H1 (cell line): Measurements from ENCODE around the gene SGCB. TPM values are rescaled to one million over a fixed set of nuclear protein-coding genes. Genes with fewer than 3 reads are reported as not detected.
A peak's percentile ranks its signal among the peaks of the same experiment; 100 is the strongest.

Source experiments
- CTCF ChIA-PET: fragments of 300-600 bp; sonication (Branson Sonifier 250); formaldehyde crosslinking; loops from one replicate; lab custom pipeline; 2021; ENCODE audit not compliant: partially characterized antibody; lab: Charles Lee
- POLR2A ChIA-PET: fragments of 300-600 bp; sonication (Branson Sonifier 250); formaldehyde crosslinking; loops from one replicate; lab custom pipeline; 2021; ENCODE audit warnings: inconsistent platforms; ENCODE audit not compliant: partially characterized antibody; lab: Charles Lee
- DNase-seq, 2 experiments: peaks; one replicate each; pipeline versions ENCODE4 v3.0.0 to v3.0.0-alpha.2; 2010 to 2022; ENCODE audit warnings: low spot score in 2 of 2, low read depth in 1 of 2, mixed read lengths in 1 of 2
- FAIRE-seq: peaks from 2 replicates; lab custom pipeline; 2011; peaks lifted over from hg19 to GRCh38; lab: Jason Lieb, UNC
- H2AFZ ChIP-seq: 2 replicates; pipeline ENCODE4 v1.8.1; 2012; ENCODE audit warnings: low read length, inconsistent platforms
- H2AK5ac ChIP-seq: 2 replicates; pipeline ENCODE4 v1.6.1; 2013; ENCODE audit warnings: low read depth, low read length
- H2BK120ac ChIP-seq: replicated peaks from 2 replicates; pipeline ENCODE3; 2013; ENCODE audit warnings: low read depth, low read length, inconsistent platforms
- H2BK12ac ChIP-seq: 2 replicates; pipeline ENCODE4 v1.6.1; 2013; ENCODE audit warnings: low read depth, low read length
- H2BK15ac ChIP-seq: 2 replicates; pipeline ENCODE4 v1.6.1; 2013; ENCODE audit warnings: low read length
- H2BK20ac ChIP-seq: 2 replicates; pipeline ENCODE4 v1.6.1; 2013; ENCODE audit warnings: low read length
- H2BK5ac ChIP-seq: 2 replicates; pipeline ENCODE4 v1.6.1; 2013; ENCODE audit warnings: low read depth, low read length
- H3K14ac ChIP-seq: 2 replicates; pipeline ENCODE4 v1.6.1; 2013; ENCODE audit warnings: inconsistent platforms; ENCODE audit not compliant: insufficient read length
- H3K18ac ChIP-seq: 2 replicates; pipeline ENCODE4 v1.6.1; 2013; ENCODE audit warnings: low read length; ENCODE audit errors: extremely low read depth
- H3K23ac ChIP-seq: 2 replicates; pipeline ENCODE4 v1.6.1; 2013; ENCODE audit warnings: inconsistent platforms; ENCODE audit not compliant: insufficient read length
- H3K23me2 ChIP-seq: 2 replicates; pipeline ENCODE4 v1.6.1; 2013; ENCODE audit warnings: low read depth, low read length
- H3K27ac ChIP-seq: 2 replicates; pipeline ENCODE4 v1.6.1; 2011; ENCODE audit warnings: low read depth, low read length, inconsistent platforms
- H3K27me3 ChIP-seq, 4 experiments: replicated peaks in 1 of 4; 1 replicate in 1 of 4; 2 replicates in 3 of 4; pipeline versions ENCODE4 v1.6.1 to v1.8.1; 2011 to 2013; ENCODE audit warnings: low read length in 3 of 4, mild to moderate bottlenecking in 3 of 4, inconsistent platforms in 2 of 4, mixed read lengths in 2 of 4, moderate library complexity in 1 of 4; ENCODE audit not compliant: control insufficient read depth in 3 of 4, insufficient read depth in 3 of 4; ENCODE audit errors: extremely low read depth in 1 of 4
- H3K36me3 ChIP-seq, 4 experiments: 2 replicates each; pipeline versions ENCODE4 v1.6.1 to v1.8.1; 2011 to 2013; ENCODE audit warnings: mild to moderate bottlenecking in 4 of 4, low read length in 3 of 4, moderate library complexity in 2 of 4, control low read depth in 1 of 4, inconsistent platforms in 1 of 4; ENCODE audit not compliant: insufficient read depth in 4 of 4, control insufficient read depth in 2 of 4
- H3K4ac ChIP-seq: replicated peaks from 2 replicates; pipeline ENCODE3; 2013; ENCODE audit warnings: low read length, low read depth, mixed read lengths, inconsistent platforms; ENCODE audit not compliant: insufficient read length
- H3K4me1 ChIP-seq, 4 experiments: replicated peaks in 1 of 4; 1 replicate in 1 of 4; 2 replicates in 3 of 4; pipeline versions ENCODE4 v1.6.1 to v1.8.1; 2011 to 2013; ENCODE audit warnings: low read length in 3 of 4, inconsistent platforms in 2 of 4, mixed read lengths in 1 of 4; ENCODE audit not compliant: insufficient read depth in 4 of 4, control insufficient read depth in 3 of 4
- H3K4me2 ChIP-seq, 2 experiments: 2 replicates each; pipeline versions ENCODE4 v1.6.1 to v1.8.1; 2011 to 2013; ENCODE audit warnings: low read depth in 2 of 2, low read length in 2 of 2, control low read depth in 1 of 2, inconsistent platforms in 1 of 2, mild to moderate bottlenecking in 1 of 2; ENCODE audit not compliant: insufficient read depth in 1 of 2
- H3K4me3 ChIP-seq, 4 experiments: fragments of 200-600, 300-600 bp in 1 of 4; sonication (generic), shearing (Covaris generic), sonication (Bioruptor Twin) in 1 of 4; 2 replicates each; pipeline versions ENCODE4 v1.5.1 to v1.8.1; 2011 to 2016; ENCODE audit warnings: low read length in 4 of 4, low read depth in 3 of 4, control low read depth in 2 of 4, inconsistent platforms in 2 of 4, mild to moderate bottlenecking in 2 of 4, mixed read lengths in 1 of 4, moderate library complexity in 1 of 4; ENCODE audit not compliant: insufficient read depth in 2 of 4; ENCODE audit errors: extremely low read depth in 1 of 4
- H3K56ac ChIP-seq: replicated peaks from 2 replicates; pipeline ENCODE3; 2013; ENCODE audit warnings: low read depth, mild to moderate bottlenecking, mixed read lengths, low read length, inconsistent platforms; ENCODE audit not compliant: insufficient read length
- H3K79me1 ChIP-seq: 2 replicates; pipeline ENCODE4 v1.6.1; 2013; ENCODE audit warnings: low read depth, low read length, control low read depth
- H3K79me2 ChIP-seq, 2 experiments: 2 replicates each; pipeline versions ENCODE4 v1.6.1 to v1.8.1; 2012 to 2013; ENCODE audit warnings: low read length in 2 of 2, mild to moderate bottlenecking in 2 of 2, inconsistent platforms in 1 of 2; ENCODE audit not compliant: insufficient read depth in 2 of 2, control insufficient read depth in 1 of 2
- H3K9ac ChIP-seq, 4 experiments: replicated peaks in 1 of 4; 1 replicate in 1 of 4; 2 replicates in 3 of 4; pipeline versions ENCODE4 v1.6.1 to v1.8.1; 2011 to 2013; ENCODE audit warnings: low read depth in 3 of 4, low read length in 3 of 4, control low read depth in 2 of 4, mild to moderate bottlenecking in 2 of 4, moderate library complexity in 2 of 4, inconsistent platforms in 1 of 4; ENCODE audit errors: extremely low read depth in 1 of 4
- H3K9me3 ChIP-seq, 2 experiments: 2 replicates each; pipeline versions ENCODE4 v1.6.1 to v1.8.1; 2012 to 2013; ENCODE audit warnings: mild to moderate bottlenecking in 2 of 2, moderate library complexity in 2 of 2, control low read depth in 1 of 2, inconsistent platforms in 1 of 2, low read depth in 1 of 2, low read length in 1 of 2, mixed read lengths in 1 of 2; ENCODE audit not compliant: insufficient read depth in 2 of 2
- H4K20me1 ChIP-seq, 2 experiments: replicated peaks in 1 of 2; 2 replicates each; pipeline versions ENCODE3 to v1.8.1; 2011 to 2013; ENCODE audit warnings: inconsistent platforms in 2 of 2, low read length in 2 of 2, mild to moderate bottlenecking in 1 of 2; ENCODE audit not compliant: insufficient read depth in 2 of 2, control insufficient read depth in 1 of 2
- H4K5ac ChIP-seq: 2 replicates; pipeline ENCODE4 v1.6.1; 2013; ENCODE audit warnings: low read length, low read depth, mixed read lengths, inconsistent platforms; ENCODE audit not compliant: insufficient read length
- H4K8ac ChIP-seq: 2 replicates; pipeline ENCODE4 v1.8.0; 2013; ENCODE audit warnings: mild to moderate bottlenecking, moderate library complexity, low read length, inconsistent platforms; ENCODE audit not compliant: insufficient read depth; ENCODE audit errors: extremely low read depth
- H4K91ac ChIP-seq: replicated peaks from 2 replicates; pipeline ENCODE3; 2013; ENCODE audit warnings: low read length, mixed read lengths, inconsistent platforms; ENCODE audit not compliant: insufficient read length
- BRCA1 ChIP-seq: IDR thresholded peaks from 2 replicates; pipeline ENCODE4 v1.6.1; 2012; ENCODE audit warnings: low read depth, low read length, improper control_type of control experiment
- CEBPB ChIP-seq: IDR thresholded peaks from 2 replicates; pipeline ENCODE4 v1.6.1; 2012; ENCODE audit warnings: low read depth, low read length
- CREB1 ChIP-seq: IDR thresholded peaks from 2 replicates; pipeline ENCODE4 v1.6.1; 2012; ENCODE audit warnings: inconsistent platforms
- CTBP2 ChIP-seq: IDR thresholded peaks from 2 replicates; pipeline ENCODE4 v1.7.0; 2011; ENCODE audit warnings: borderline replicate concordance, mild to moderate bottlenecking, moderate library complexity, mixed read lengths, low read length; ENCODE audit not compliant: insufficient read depth, insufficient read length
- E2F6 ChIP-seq: IDR thresholded peaks from 2 replicates; pipeline ENCODE4 v1.6.1; 2012; ENCODE audit warnings: inconsistent platforms
- GABPA ChIP-seq: IDR thresholded peaks from 2 replicates; pipeline ENCODE4 v1.6.1; 2011; ENCODE audit warnings: mild to moderate bottlenecking, low read length, moderate library complexity, borderline replicate concordance; ENCODE audit not compliant: insufficient read depth
- NANOG ChIP-seq: IDR thresholded peaks from 2 replicates; pipeline ENCODE4 v1.6.1; 2011; ENCODE audit warnings: low read length, low read depth, mild to moderate bottlenecking, inconsistent platforms; ENCODE audit not compliant: insufficient read depth, poor library complexity, severe bottlenecking
- SP4 ChIP-seq: IDR thresholded peaks from 2 replicates; pipeline ENCODE4 v1.6.1; 2012; ENCODE audit warnings: low read length, inconsistent platforms
- SRF ChIP-seq: IDR thresholded peaks from 2 replicates; pipeline ENCODE4 v1.6.1; 2011; ENCODE audit warnings: mild to moderate bottlenecking, low read depth, low read length, moderate library complexity
- SUZ12 ChIP-seq: fragments of 200-600 bp; sonication (generic); IDR thresholded peaks from 2 replicates; pipeline ENCODE4 v1.6.1; 2012; ENCODE audit warnings: mild to moderate bottlenecking, inconsistent platforms, low read length, moderate library complexity, mixed read lengths
- ZNF274 ChIP-seq: IDR thresholded peaks from 2 replicates; pipeline ENCODE4 v1.7.0; 2012; ENCODE audit warnings: low read length, borderline replicate concordance; ENCODE audit errors: extremely low read depth
- WGBS, 2 experiments: shearing (Covaris generic) in 1 of 2; methylation state at CpG; one replicate each; pipeline versions ENCODE4 v1.1.6 to v1.1.7; 2013 to 2015; ENCODE audit warnings: low lambda C conversion rate in 2 of 2, mixed read lengths in 2 of 2, inconsistent platforms in 1 of 2, low coverage in 1 of 2, missing lambda C conversion rate in 1 of 2; ENCODE audit not compliant: insufficient replicate concordance in 2 of 2, insufficient coverage in 1 of 2, insufficient read length in 1 of 2; ENCODE audit errors: extremely low coverage in 1 of 2, missing lambda C conversion rate in 1 of 2; 5-methylcytosine and 5-hydroxymethylcytosine counted together
- polyA plus RNA-seq, 7 experiments: library from polyadenylated mRNA; depleted of rRNA in 3 of 7; stranded (reverse) in 5 of 7; unstranded in 2 of 7; fragments of >200 nt in 5 of 7; fragments of 200-250 nt in 2 of 7; gene quantifications; 1 replicate in 5 of 7; 2 replicates in 1 of 7; 4 replicates in 1 of 7; pipeline versions ENCODE4 v1.2.1 to v1.2.3, GENCODE V29; 2011 to 2013; ENCODE audit warnings: missing spikeins in 2 of 7, mixed read lengths in 2 of 7
- total RNA-seq: library from RNA; stranded (reverse); fragmentation: NEBNext Ultra II Directional; extraction: Animal tissue kit (Norgen Biotek cat#: 25700); gene quantifications from 2 replicates; pipeline ENCODE4 v1.2.1, GENCODE V29; 2021
- TF ChIP-seq, protein P1 (sequence below): IDR thresholded peaks from 2 replicates; pipeline ENCODE4 v1.6.1; 2012; ENCODE audit warnings: low read length, inconsistent platforms

Gene SGCB
- total and polyA plus RNA-seq, 2 of the 8 experiments (the other 6 are each of a cell fraction or from before 2014, with no cell fraction given), result 6.8 to 32.2 TPM

DNA sequence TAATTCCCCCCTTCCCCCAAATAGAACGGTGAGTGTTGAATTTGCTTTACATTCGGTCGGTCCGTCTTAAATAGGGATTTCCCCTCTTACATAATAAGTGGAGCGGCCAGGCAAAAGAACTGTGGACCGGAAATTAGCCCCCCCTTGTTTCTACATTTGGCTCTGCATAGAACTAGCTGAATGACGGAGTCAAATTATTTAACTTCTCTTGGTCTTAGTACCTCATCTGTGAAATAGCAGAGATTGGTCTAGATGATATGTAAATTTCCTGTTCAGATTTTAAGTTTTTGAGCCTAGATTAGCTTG lies 14.3 kb upstream of the SGCB start:
- H2AFZ ChIP-seq, result peak overlapping the region; percentile 85; the same call in 1 of the 2 replicates
- TF ChIP-seq GABPA (no peak), NANOG (no peak), ZNF274 (no peak), SP4 (no peak), BRCA1 (no peak), E2F6 (no peak), CREB1 (no peak), SUZ12 (no peak), CTBP2 (no peak), SRF (no peak), CEBPB (no peak)
- TF ChIP-seq, protein P1, sequence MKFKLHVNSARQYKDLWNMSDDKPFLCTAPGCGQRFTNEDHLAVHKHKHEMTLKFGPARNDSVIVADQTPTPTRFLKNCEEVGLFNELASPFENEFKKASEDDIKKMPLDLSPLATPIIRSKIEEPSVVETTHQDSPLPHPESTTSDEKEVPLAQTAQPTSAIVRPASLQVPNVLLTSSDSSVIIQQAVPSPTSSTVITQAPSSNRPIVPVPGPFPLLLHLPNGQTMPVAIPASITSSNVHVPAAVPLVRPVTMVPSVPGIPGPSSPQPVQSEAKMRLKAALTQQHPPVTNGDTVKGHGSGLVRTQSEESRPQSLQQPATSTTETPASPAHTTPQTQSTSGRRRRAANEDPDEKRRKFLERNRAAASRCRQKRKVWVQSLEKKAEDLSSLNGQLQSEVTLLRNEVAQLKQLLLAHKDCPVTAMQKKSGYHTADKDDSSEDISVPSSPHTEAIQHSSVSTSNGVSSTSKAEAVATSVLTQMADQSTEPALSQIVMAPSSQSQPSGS, result no peak

More for the DNA sequence above, 14.3 kb upstream of the SGCB start:
- Histone ChIP-seq H3K4ac (no peak overlapping the region), H3K4me3 (peak overlapping the region; percentile 50 to 77 (median 60); a peak in 7 of 8 replicates), H3K14ac (no peak overlapping the region), H2BK12ac (no peak overlapping the region), H3K18ac (no peak overlapping the region), H4K20me1 (no peaks in the 10 kb centered on the region), H4K5ac (no peak overlapping the region), H2BK5ac (no peak overlapping the region; the same call in 1 of the 2 replicates), H4K91ac (no peak overlapping the region), H3K4me2 (peak overlapping the region; percentile 69 to 75), H2BK15ac (no peak overlapping the region), H2BK20ac (no peak overlapping the region), H3K79me1 (no peaks in the 10 kb centered on the region), H3K4me1 (peaks cover 0 to 2% (median 0%) of the 10 kb centered on the region in 4 experiments; a peak in 3 of 7 replicates), H3K9ac (no peak overlapping the region), H3K9me3 (peaks cover 0 to 3% of the 10 kb centered on the region in 2 experiments; a peak in 1 of 4 replicates), H2BK120ac (no peak overlapping the region), H3K27me3 (peaks cover 1 to 13% (median 10%) of the 10 kb centered on the region in 4 experiments; a peak in 6 of 7 replicates), H3K79me2 (no peaks in the 10 kb centered on the region), H2AK5ac (no peak overlapping the region), H3K23ac (no peak overlapping the region), H3K56ac (no peak overlapping the region), H3K36me3 (no peaks in the 10 kb centered on the region), H3K23me2 (peaks cover 8% of the 10 kb centered on the region), H4K8ac (no peak overlapping the region), H3K27ac (no peak overlapping the region)
- ChIA-PET CTCF (no interaction called here), POLR2A (interaction anchor here (1.0 to 1.8 kb wide), 2 partner anchors 14 to 155 kb away, joined by 3 to 6 read pairs; partner anchors contain the start of gene SGCB)
- DNase-seq (no peak), FAIRE-seq (no peak)
- WGBS, 2 experiments, result 28% methylated on average over 7 of the region's 7 CpGs; no CpG with 5 or more reads in 1 of the 2 experiments
